ENCODE results near the gene HAUS5.

Gene HAUS5

DNA sequence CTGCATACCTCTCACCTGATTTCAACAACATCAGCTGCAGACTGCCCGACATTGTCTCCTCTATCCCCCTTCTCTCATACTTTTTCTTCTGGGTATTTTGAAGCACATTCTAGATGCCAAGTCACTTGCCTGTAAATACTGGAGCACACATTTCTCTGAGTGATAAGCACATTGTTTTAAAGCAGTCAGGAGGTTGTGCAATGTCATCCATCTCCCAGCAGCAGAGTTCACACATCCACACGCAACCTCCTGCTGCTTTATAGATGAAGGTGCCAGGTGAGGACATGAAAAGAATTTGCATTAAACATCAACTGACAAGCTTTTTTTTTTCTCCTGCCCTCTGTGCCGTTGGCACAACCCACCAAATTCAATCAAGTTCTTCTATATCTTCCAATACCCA lies 59.3 kb downstream of the HAUS5 start:
- DNase-seq (ENCODE audit: low read depth), result no peak

DNA sequence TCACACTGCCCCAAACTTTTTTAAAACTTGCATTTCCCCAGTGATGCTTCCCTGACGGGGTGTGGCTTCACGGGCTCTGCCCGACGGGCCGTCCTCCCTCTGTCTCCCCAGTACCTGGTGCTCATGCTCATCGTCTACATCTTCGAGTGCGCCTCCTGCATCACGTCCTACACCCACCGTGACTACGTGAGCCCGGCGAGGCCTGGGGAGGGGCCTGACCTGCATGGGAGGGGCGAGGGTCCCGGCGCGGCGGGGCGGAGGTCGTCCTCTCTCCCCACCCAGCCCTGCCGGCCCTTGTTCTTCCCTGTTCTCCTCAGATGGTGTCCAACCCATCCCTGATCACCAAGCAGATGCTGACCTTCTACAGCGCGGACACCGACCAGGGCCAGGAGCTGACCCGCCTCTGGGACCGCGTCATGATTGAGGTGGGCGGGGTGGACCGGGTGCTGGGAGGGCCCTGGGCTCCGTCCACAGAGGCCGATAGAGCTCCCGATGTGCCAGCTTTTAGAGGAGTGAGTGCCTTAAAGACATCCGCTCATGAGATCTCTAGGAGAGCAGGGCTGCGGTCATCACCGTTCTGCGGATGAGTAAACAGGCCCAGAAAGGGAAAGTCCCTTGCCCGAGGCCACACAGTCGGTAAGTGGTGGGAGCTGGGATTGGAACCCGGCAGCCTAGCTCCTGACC lies 60.7 kb downstream of the HAUS5 start:
- no peak for DNase-seq (ENCODE audit: low read depth)

Data from stimulated activated CD8-positive, alpha-beta memory T cell treated with anti-CD3 and anti-CD28 coated beads, Interleukin-15, amount 100 ng/mL, for 1 hour (primary cell).